Panc1 (cell line): ENCODE results near the gene ASXL3. TPM values are rescaled to one million over a fixed set of nuclear protein-coding genes. Genes with fewer than 3 reads are reported as not detected.

ENCODE experiments used
- ATAC-seq: fragments of 200-7000 bp; cut with Tn5 transposase; 2 replicates; pipeline ENCODE4 v1.9.1; 2020; ENCODE audit warnings: mild to moderate bottlenecking, moderate library complexity
- BruUV-seq: library from RNA; stranded (reverse); fragments of 400-500 nt; replicated peaks from 2 replicates; lab custom pipeline; 2021; lab: Mats Ljungman, UMichigan
- CTCF ChIA-PET: fragments of 300-600 bp; sonication (Branson Sonifier 250); formaldehyde crosslinking; loops from one replicate; lab custom pipeline; 2022; ENCODE audit warnings: antibody characterized with exemption; lab: Charles Lee
- POLR2A ChIA-PET: fragments of 300-600 bp; sonication (Branson Sonifier 250); formaldehyde crosslinking; loops from one replicate; lab custom pipeline; 2022; ENCODE audit warnings: antibody characterized with exemption; lab: Charles Lee
- DNase-seq: peaks from one replicate; pipeline ENCODE4 v3.0.0-alpha.2; 2010; ENCODE audit warnings: low read depth, low spot score
- H3K27ac ChIP-seq: 2 replicates; pipeline ENCODE4 v1.5.1; 2011; ENCODE audit warnings: mild to moderate bottlenecking, low read length, inconsistent platforms
- H3K27me3 ChIP-seq: fragments of 200-500 bp; sonication (Bioruptor generic); 2 replicates; pipeline ENCODE4 v1.6.0; 2014; ENCODE audit warnings: low read length, inconsistent platforms; ENCODE audit not compliant: control insufficient read depth, insufficient read depth
- H3K36me3 ChIP-seq: fragments of 200-500 bp; sonication (Bioruptor generic); 2 replicates; pipeline ENCODE4 v1.5.1; 2014; ENCODE audit warnings: inconsistent platforms, mild to moderate bottlenecking, low read length, moderate library complexity; ENCODE audit not compliant: control insufficient read depth, insufficient read depth
- H3K4me1 ChIP-seq: 2 replicates; pipeline ENCODE4 v1.5.1; 2011; ENCODE audit warnings: inconsistent platforms, mild to moderate bottlenecking, low read length, moderate library complexity; ENCODE audit not compliant: control insufficient read depth, insufficient read depth
- H3K4me3 ChIP-seq, 2 experiments: 2 replicates each; pipeline ENCODE4 v1.5.1; 2011 to 2012; ENCODE audit warnings: low read depth in 2 of 2, low read length in 2 of 2, mild to moderate bottlenecking in 2 of 2, inconsistent platforms in 1 of 2, moderate library complexity in 1 of 2
- H3K9me3 ChIP-seq: fragments of 200-500 bp; sonication (Bioruptor generic); 2 replicates; pipeline ENCODE4 v1.5.1; 2014; ENCODE audit warnings: low read depth, mild to moderate bottlenecking, inconsistent platforms, low read length, moderate library complexity; ENCODE audit not compliant: control insufficient read depth, insufficient read depth
- POLR2AphosphoS5 ChIP-seq: IDR thresholded peaks from 2 replicates; pipeline ENCODE4 v1.6.1; 2012; ENCODE audit warnings: mild to moderate bottlenecking, low read depth, low read length, moderate library complexity
- SIN3A ChIP-seq: IDR thresholded peaks from 2 replicates; pipeline ENCODE4 v1.6.1; 2012; ENCODE audit warnings: low read depth, mild to moderate bottlenecking, low read length, moderate library complexity, borderline replicate concordance; ENCODE audit not compliant: insufficient read depth
- TCF7L2 ChIP-seq: IDR thresholded peaks from 2 replicates; pipeline ENCODE4 v1.6.1; 2011; ENCODE audit warnings: mild to moderate bottlenecking, low read depth, low read length, inconsistent platforms
- in situ Hi-C: cut with HindIII; loops from 2 replicates; pipeline ENCODE4 v1.10.0; 2016; ENCODE audit warnings: low sequenced_read_pairs, low pct_unique_long_range_greater_than_20kb
- intact Hi-C: fragments of 100-400 bp; cut with micrococcal nuclease; formaldehyde crosslinking; loops from one replicate; pipeline ENCODE4 v1.10.0; 2022; ENCODE audit not compliant: unreplicated experiment
- total RNA-seq: library from RNA; stranded (reverse); gene quantifications from one replicate; pipeline ENCODE4 v1.2.1, GENCODE V29; 2021; ENCODE audit not compliant: unreplicated experiment
- TF ChIP-seq, protein P1 (sequence below): fragments of 450-650 bp; IDR thresholded peaks from 2 replicates; pipeline ENCODE4 v1.5.1; 2017; ENCODE audit warnings: mild to moderate bottlenecking
- TF ChIP-seq, protein P2 (sequence below), 2 experiments: IDR thresholded peaks; 2 replicates each; pipeline ENCODE4 v1.6.1; 2011 to 2012; ENCODE audit warnings: low read depth in 2 of 2, control low read depth in 1 of 2, low read length in 1 of 2, mild to moderate bottlenecking in 1 of 2, moderate library complexity in 1 of 2; ENCODE audit not compliant: insufficient read depth in 1 of 2

The ASXL3 gene
- total RNA-seq, 1 experiment from 2014 or later, result 0.74 TPM

- Histone ChIP-seq H3K4me3 (no peak overlapping the region), H3K36me3 (no peaks in the 10 kb centered on the region), H3K27me3 (no peaks in the 10 kb centered on the region), H3K4me1 (no peaks in the 10 kb centered on the region), H3K9me3 (no peaks in the 10 kb centered on the region), H3K27ac (no peak overlapping the region)
- in situ Hi-C loops (no loop called here), intact Hi-C loops (no loop called here)
- DNase-seq, result no peak
- ChIA-PET CTCF (no interaction called here), POLR2A (no interaction called here)
- ATAC-seq, result no peak
- TF ChIP-seq TCF7L2 (no peak), SIN3A (no peak), POLR2AphosphoS5 (no peak)
- TF ChIP-seq, protein P1, sequence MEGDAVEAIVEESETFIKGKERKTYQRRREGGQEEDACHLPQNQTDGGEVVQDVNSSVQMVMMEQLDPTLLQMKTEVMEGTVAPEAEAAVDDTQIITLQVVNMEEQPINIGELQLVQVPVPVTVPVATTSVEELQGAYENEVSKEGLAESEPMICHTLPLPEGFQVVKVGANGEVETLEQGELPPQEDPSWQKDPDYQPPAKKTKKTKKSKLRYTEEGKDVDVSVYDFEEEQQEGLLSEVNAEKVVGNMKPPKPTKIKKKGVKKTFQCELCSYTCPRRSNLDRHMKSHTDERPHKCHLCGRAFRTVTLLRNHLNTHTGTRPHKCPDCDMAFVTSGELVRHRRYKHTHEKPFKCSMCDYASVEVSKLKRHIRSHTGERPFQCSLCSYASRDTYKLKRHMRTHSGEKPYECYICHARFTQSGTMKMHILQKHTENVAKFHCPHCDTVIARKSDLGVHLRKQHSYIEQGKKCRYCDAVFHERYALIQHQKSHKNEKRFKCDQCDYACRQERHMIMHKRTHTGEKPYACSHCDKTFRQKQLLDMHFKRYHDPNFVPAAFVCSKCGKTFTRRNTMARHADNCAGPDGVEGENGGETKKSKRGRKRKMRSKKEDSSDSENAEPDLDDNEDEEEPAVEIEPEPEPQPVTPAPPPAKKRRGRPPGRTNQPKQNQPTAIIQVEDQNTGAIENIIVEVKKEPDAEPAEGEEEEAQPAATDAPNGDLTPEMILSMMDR, result no peak
- TF ChIP-seq, protein P2, sequence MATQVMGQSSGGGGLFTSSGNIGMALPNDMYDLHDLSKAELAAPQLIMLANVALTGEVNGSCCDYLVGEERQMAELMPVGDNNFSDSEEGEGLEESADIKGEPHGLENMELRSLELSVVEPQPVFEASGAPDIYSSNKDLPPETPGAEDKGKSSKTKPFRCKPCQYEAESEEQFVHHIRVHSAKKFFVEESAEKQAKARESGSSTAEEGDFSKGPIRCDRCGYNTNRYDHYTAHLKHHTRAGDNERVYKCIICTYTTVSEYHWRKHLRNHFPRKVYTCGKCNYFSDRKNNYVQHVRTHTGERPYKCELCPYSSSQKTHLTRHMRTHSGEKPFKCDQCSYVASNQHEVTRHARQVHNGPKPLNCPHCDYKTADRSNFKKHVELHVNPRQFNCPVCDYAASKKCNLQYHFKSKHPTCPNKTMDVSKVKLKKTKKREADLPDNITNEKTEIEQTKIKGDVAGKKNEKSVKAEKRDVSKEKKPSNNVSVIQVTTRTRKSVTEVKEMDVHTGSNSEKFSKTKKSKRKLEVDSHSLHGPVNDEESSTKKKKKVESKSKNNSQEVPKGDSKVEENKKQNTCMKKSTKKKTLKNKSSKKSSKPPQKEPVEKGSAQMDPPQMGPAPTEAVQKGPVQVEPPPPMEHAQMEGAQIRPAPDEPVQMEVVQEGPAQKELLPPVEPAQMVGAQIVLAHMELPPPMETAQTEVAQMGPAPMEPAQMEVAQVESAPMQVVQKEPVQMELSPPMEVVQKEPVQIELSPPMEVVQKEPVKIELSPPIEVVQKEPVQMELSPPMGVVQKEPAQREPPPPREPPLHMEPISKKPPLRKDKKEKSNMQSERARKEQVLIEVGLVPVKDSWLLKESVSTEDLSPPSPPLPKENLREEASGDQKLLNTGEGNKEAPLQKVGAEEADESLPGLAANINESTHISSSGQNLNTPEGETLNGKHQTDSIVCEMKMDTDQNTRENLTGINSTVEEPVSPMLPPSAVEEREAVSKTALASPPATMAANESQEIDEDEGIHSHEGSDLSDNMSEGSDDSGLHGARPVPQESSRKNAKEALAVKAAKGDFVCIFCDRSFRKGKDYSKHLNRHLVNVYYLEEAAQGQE (IDR thresholded peaks at IDR 0.05; ENCODE audit: insufficient read depth in 1 of 2, low read depth in 2 of 2, low read length in 1 of 2), result no peak
- BruUV-seq, result no TSS peak
Measured at GRCh38 chr18:33540392-33540791, 37.6 kb upstream of the ASXL3 start.

- TF ChIP-seq SIN3A (no peak), POLR2AphosphoS5 (no peak), TCF7L2 (no peak)
- TF ChIP-seq, protein P2 (IDR thresholded peaks at IDR 0.05; ENCODE audit: insufficient read depth in 1 of 2, low read depth in 2 of 2, low read length in 1 of 2), result no peak
- TF ChIP-seq, protein P1, result no peak
- no peaks in the 10 kb centered on the region for H3K27me3 ChIP-seq
- no peaks in the 10 kb centered on the region for H3K4me1 ChIP-seq
- no TSS peak for BruUV-seq
- H3K9me3 ChIP-seq, result no peaks in the 10 kb centered on the region
- ATAC-seq (no peak), DNase-seq (no peak)
- no peak overlapping the region for H3K4me3 ChIP-seq
- in situ Hi-C loops, result no loop called here
- no peak overlapping the region for H3K27ac ChIP-seq
- ChIA-PET CTCF (no interaction called here), POLR2A (no interaction called here)
- H3K36me3 ChIP-seq, result no peaks in the 10 kb centered on the region
- intact Hi-C loops, result no loop called here
Measured at GRCh38 chr18:33541316-33541715, 36.7 kb upstream of the ASXL3 start.
